Measurements from ENCODE around the gene MICU2.

DNA sequence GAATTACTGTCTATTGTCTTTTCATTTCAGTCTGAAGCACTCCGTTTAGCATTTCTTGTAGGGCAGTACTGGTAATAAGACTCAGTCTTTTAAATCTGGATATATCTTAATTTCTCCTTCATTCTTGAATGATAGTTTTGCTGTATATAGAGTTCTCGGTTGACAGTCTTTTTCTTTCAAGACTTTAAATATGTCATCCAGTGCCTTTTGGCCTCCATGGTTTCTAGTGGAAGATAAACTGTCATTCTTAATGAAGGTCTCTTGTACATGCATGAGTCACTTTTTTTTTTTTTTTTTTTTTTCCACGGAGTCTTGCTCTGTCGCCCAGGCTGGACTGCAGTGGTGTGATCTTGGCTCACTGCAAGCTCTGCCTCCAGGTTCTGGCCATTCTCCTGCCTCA lies 117.6 kb downstream of the MICU2 start:
- TF ChIP-seq CEBPB (IDR thresholded peaks at IDR 0.05; ENCODE audit: low read depth, low read length) (no peak), POLR2A (IDR thresholded peaks at IDR 0.05; ENCODE audit: low read depth, low read length) (no peak), SMC3 (IDR thresholded peaks at IDR 0.05; ENCODE audit: low read depth, low read length) (no peak), BHLHE40 (IDR thresholded peaks at IDR 0.05; ENCODE audit: low read depth, low read length) (no peak)
- TF ChIP-seq, protein P1, sequence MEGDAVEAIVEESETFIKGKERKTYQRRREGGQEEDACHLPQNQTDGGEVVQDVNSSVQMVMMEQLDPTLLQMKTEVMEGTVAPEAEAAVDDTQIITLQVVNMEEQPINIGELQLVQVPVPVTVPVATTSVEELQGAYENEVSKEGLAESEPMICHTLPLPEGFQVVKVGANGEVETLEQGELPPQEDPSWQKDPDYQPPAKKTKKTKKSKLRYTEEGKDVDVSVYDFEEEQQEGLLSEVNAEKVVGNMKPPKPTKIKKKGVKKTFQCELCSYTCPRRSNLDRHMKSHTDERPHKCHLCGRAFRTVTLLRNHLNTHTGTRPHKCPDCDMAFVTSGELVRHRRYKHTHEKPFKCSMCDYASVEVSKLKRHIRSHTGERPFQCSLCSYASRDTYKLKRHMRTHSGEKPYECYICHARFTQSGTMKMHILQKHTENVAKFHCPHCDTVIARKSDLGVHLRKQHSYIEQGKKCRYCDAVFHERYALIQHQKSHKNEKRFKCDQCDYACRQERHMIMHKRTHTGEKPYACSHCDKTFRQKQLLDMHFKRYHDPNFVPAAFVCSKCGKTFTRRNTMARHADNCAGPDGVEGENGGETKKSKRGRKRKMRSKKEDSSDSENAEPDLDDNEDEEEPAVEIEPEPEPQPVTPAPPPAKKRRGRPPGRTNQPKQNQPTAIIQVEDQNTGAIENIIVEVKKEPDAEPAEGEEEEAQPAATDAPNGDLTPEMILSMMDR (conservative IDR thresholded peaks at IDR 0.05; ENCODE audit: low read depth, low read length): no peak
- TF ChIP-seq, protein P2, sequence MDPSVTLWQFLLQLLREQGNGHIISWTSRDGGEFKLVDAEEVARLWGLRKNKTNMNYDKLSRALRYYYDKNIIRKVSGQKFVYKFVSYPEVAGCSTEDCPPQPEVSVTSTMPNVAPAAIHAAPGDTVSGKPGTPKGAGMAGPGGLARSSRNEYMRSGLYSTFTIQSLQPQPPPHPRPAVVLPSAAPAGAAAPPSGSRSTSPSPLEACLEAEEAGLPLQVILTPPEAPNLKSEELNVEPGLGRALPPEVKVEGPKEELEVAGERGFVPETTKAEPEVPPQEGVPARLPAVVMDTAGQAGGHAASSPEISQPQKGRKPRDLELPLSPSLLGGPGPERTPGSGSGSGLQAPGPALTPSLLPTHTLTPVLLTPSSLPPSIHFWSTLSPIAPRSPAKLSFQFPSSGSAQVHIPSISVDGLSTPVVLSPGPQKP (IDR thresholded peaks at IDR 0.05; ENCODE audit: borderline replicate concordance, low read depth, low read length): no peak

Data from IMR-90 (cell line).